Tibial nerve (tissue), 3 donors: ENCODE measurements around the gene TMEM132D.

Experiments used
- CTCF ChIP-seq, 5 experiments: fragments of 200-600 bp in 3 of 5; fragments of 450-650 bp in 2 of 5; sonication (generic) in 3 of 5; IDR thresholded peaks; one replicate each; pipeline ENCODE4 v1.5.1; 2016 to 2019; ENCODE audit warnings: antibody characterized with exemption in 5 of 5, mild to moderate bottlenecking in 3 of 5, moderate library complexity in 2 of 5
- POLR2A ChIP-seq, 2 donors: fragments of 450-650 bp; IDR thresholded peaks; one replicate each; pipeline ENCODE4 v1.6.1; 2017; ENCODE audit warnings: antibody characterized with exemption in 2 of 2, mild to moderate bottlenecking in 2 of 2, moderate library complexity in 2 of 2

DNA sequence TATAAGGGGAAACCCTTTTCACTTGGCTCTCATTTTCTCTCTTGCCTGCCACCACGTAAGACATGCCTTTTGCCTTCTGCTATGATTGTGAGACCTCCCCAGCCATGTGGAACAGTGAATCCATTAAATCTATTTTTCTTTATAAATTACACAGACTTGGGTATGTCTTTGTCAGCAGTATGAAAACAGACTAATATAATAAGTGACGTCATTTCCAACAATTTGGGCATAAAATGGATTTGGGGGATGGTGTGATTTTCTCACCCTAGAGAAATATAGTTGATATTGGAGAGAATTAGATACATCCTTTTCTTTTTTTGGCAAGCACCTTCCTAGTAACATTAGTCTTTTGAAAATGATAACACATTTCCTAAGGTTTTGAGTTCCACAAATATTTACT, 490.5 kb downstream of the TMEM132D start:
- TF ChIP-seq CTCF (IDR thresholded peaks at IDR 0.05) (no peak), POLR2A (IDR thresholded peaks at IDR 0.05) (no peak)
